B cell (primary cell): Measurements from ENCODE around the gene GRAMD2B. TPM values are rescaled to one million over a fixed set of nuclear protein-coding genes. Genes with fewer than 3 reads are reported as not detected.

ENCODE experiments used
- ATAC-seq: fragments of 200-7000 bp; cut with Tn5 transposase; one replicate; pipeline ENCODE4 v1.10.0; 2021; ENCODE audit warnings: low read depth, mild to moderate bottlenecking, moderate number of reproducible peaks, moderate library complexity
- CTCF ChIA-PET: fragments of 350-600 bp; sonication (Branson Sonifier 250); formaldehyde crosslinking; loops from one replicate; lab custom pipeline; 2021; ENCODE audit warnings: antibody characterized with exemption, inconsistent platforms; lab: Charles Lee
- POLR2A ChIA-PET: fragments of 350-600 bp; sonication (Branson Sonifier 250); formaldehyde crosslinking; loops from one replicate; lab custom pipeline; 2021; ENCODE audit warnings: antibody characterized with exemption; lab: Charles Lee
- DNase-seq: peaks from one replicate; pipeline ENCODE4 v3.0.0; 2013
- H2AFZ ChIP-seq: 2 replicates; pipeline ENCODE4 v1.6.1; 2012; ENCODE audit warnings: mild to moderate bottlenecking, low read depth, low read length; ENCODE audit not compliant: insufficient read depth, poor library complexity, severe bottlenecking
- H3K27ac ChIP-seq, 2 donors: 1 replicate in 1 of 2; 2 replicates in 1 of 2; pipeline ENCODE4 v1.5.1; 2012 to 2013; ENCODE audit warnings: low read length in 2 of 2, mild to moderate bottlenecking in 2 of 2, moderate library complexity in 1 of 2
- H3K27me3 ChIP-seq, 4 experiments: fragments of 200-600 bp in 1 of 4; sonication (generic) in 1 of 4; replicated peaks in 1 of 4; 1 replicate in 2 of 4; 2 replicates in 2 of 4; pipeline versions ENCODE4 v1.6.1 to v1.7.0; 2013 to 2016; ENCODE audit warnings: low read length in 3 of 4, mild to moderate bottlenecking in 2 of 4, mixed read lengths in 1 of 4, moderate library complexity in 1 of 4; ENCODE audit not compliant: insufficient read depth in 4 of 4, control insufficient read depth in 3 of 4; ENCODE audit errors: control extremely low read depth in 1 of 4
- H3K36me3 ChIP-seq, 2 experiments: replicated peaks in 1 of 2; 1 replicate in 1 of 2; 2 replicates in 1 of 2; pipeline versions ENCODE4 v1.6.1 to v1.7.1; 2013; ENCODE audit warnings: low read length in 1 of 2; ENCODE audit not compliant: insufficient read depth in 2 of 2, control insufficient read depth in 1 of 2; ENCODE audit errors: control extremely low read depth in 1 of 2, extremely low read depth in 1 of 2
- H3K4me1 ChIP-seq, 2 donors: fragments of 200-600 bp in 1 of 2; sonication (generic) in 1 of 2; 1 replicate in 1 of 2; 2 replicates in 1 of 2; pipeline versions ENCODE4 v1.5.1 to v1.6.1; 2013 to 2017; ENCODE audit warnings: low read length in 2 of 2; ENCODE audit not compliant: control insufficient read depth in 2 of 2, insufficient read depth in 2 of 2
- H3K4me2 ChIP-seq: replicated peaks from 2 replicates; pipeline ENCODE3; 2012; ENCODE audit warnings: mild to moderate bottlenecking, low read depth, low read length; ENCODE audit not compliant: poor library complexity, severe bottlenecking
- H3K4me3 ChIP-seq, 5 experiments: fragments of 200-600 bp in 1 of 5; sonication (generic) in 1 of 5; 1 replicate in 3 of 5; 2 replicates in 2 of 5; pipeline versions ENCODE4 v1.5.1 to v1.7.0; 2011 to 2016; ENCODE audit warnings: low read length in 4 of 5, mild to moderate bottlenecking in 4 of 5, low read depth in 2 of 5, control low read depth in 1 of 5, moderate library complexity in 1 of 5; ENCODE audit not compliant: insufficient read depth in 1 of 5; ENCODE audit errors: control extremely low read depth in 1 of 5, extremely low read depth in 1 of 5
- H3K79me2 ChIP-seq: fragments of 200-600 bp; sonication (generic); one replicate; pipeline ENCODE4 v1.6.0; 2016; ENCODE audit warnings: low read length; ENCODE audit not compliant: control insufficient read depth, insufficient read depth
- H3K9ac ChIP-seq: fragments of 200-600 bp; sonication (generic); 2 replicates; pipeline ENCODE4 v1.6.1; 2017; ENCODE audit warnings: mild to moderate bottlenecking, low read length, moderate library complexity
- H3K9me3 ChIP-seq, 3 donors: one replicate each; pipeline versions ENCODE4 v1.6.1 to v1.7.1; 2013; ENCODE audit warnings: low read length in 2 of 3; ENCODE audit not compliant: control insufficient read depth in 2 of 3, insufficient read depth in 1 of 3; ENCODE audit errors: control extremely low read depth in 1 of 3
- H4K20me1 ChIP-seq: 2 replicates; pipeline ENCODE4 v1.6.0; 2012; ENCODE audit warnings: mild to moderate bottlenecking, low read length; ENCODE audit not compliant: insufficient read depth, control insufficient read depth, poor library complexity, severe bottlenecking
- H3K27ac Mint-ChIP-seq: one replicate; pipeline ENCODE4 v1.8.0; 2021; ENCODE audit warnings: mixed read lengths
- H3K27me3 Mint-ChIP-seq: one replicate; pipeline ENCODE4 v1.8.0; 2021; ENCODE audit warnings: mixed read lengths
- H3K4me1 Mint-ChIP-seq: one replicate; pipeline ENCODE4 v1.8.0; 2021; ENCODE audit warnings: mixed read lengths
- H3K4me3 Mint-ChIP-seq: one replicate; pipeline ENCODE4 v1.8.0; 2021; ENCODE audit warnings: mixed read lengths
- H3K9me3 Mint-ChIP-seq: one replicate; pipeline ENCODE4 v1.8.0; 2022; ENCODE audit warnings: mixed read lengths; ENCODE audit not compliant: insufficient read depth
- EZH2 ChIP-seq: IDR thresholded peaks from 2 replicates; pipeline ENCODE4 v1.6.1; 2012; ENCODE audit warnings: borderline replicate concordance, low read depth, mild to moderate bottlenecking, moderate library complexity, low read length; ENCODE audit not compliant: insufficient read depth, poor library complexity, severe bottlenecking
- WGBS: methylation state at CpG from one replicate; pipeline ENCODE4 v1.1.5; 2013; ENCODE audit warnings: missing lambda C conversion rate; ENCODE audit not compliant: insufficient coverage; 5-methylcytosine and 5-hydroxymethylcytosine counted together
- intact Hi-C: fragments of 100-400 bp; cut with micrococcal nuclease; formaldehyde crosslinking; loops from one replicate; pipeline ENCODE4 v1.10.0; 2022
- polyA plus RNA-seq: library from polyadenylated mRNA; depleted of rRNA; stranded (reverse); fragments of >200 nt; gene quantifications from 2 replicates; pipeline ENCODE4 v1.2.3, GENCODE V29; 2012
- total RNA-seq, 2 donors: library from RNA; stranded (reverse); fragments of 120-200 nt in 1 of 2; gene quantifications; 1 replicate in 1 of 2; 2 replicates in 1 of 2; pipeline versions ENCODE4 v1.2.3 to v1.2.4, GENCODE V29; 2013 to 2022
- TF ChIP-seq, protein P1 (sequence below): fragments of 200-600 bp; IDR thresholded peaks from one replicate; pipeline ENCODE4 v1.8.0; 2022; ENCODE audit warnings: antibody characterized with exemption, mild to moderate bottlenecking

GRAMD2B gene
- total and polyA plus RNA-seq, 2 donors (not counting 1 experiment from before 2014, with no cell fraction given) = 0.86 to 3.6 TPM

DNA sequence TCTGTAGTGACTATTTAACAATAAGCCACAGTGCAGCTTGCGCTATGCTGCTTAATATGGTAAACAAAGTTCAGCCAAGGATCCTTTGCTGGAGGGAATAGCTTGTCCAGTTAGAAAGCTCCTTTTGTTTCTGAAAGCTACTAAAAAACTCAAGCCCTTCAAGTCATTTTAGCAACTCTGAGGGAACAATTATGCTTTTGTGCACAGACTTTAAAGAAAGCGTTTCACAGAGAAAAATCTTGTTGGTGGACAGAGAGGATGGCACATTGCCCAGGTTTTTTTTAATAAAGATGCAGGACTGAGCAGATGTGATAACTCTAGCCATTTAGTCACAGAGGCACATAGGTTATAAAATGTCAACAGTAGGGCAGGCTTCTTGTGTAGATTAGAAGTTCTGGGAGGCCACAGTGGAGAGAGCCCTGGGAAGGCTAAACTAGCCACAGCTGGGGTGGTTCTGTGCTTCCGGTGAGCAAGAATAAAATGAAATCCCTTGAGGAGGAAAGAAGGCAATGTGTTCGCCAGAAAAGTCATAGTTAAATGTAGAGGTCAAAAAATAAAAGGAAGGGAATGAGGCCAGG lies 108.4 kb downstream of the GRAMD2B start:
- DNase-seq (no peak), ATAC-seq (no peak)
- Histone ChIP-seq H3K27ac (no peak overlapping the region), H3K9me3 (no peaks in the 10 kb centered on the region), H3K9ac (no peak overlapping the region), H3K4me2 (no peak overlapping the region), H4K20me1 (no peaks in the 10 kb centered on the region), H3K36me3 (no peaks in the 10 kb centered on the region), H2AFZ (no peak overlapping the region), H3K27me3 (peaks cover 0 to 7% (median 0%) of the 10 kb centered on the region in 4 experiments), H3K4me3 (no peak overlapping the region), H3K4me1 (no peaks in the 10 kb centered on the region), H3K79me2 (no peaks in the 10 kb centered on the region)
- ChIA-PET POLR2A (interaction anchor here (0.5 kb wide), 1 partner anchor 11 kb away, joined by 3 read pairs; no protein-coding TSS in a partner anchor), CTCF (interaction anchor here (0.6 to 5.4 kb wide), 4 partner anchors 10 to 195 kb away, joined by 4 to 28 read pairs (median 4); no protein-coding TSS in a partner anchor)
- no peak overlapping the region for H3K27ac Mint-ChIP-seq
- H3K4me3 Mint-ChIP-seq = no peak overlapping the region
- no peaks in the 10 kb centered on the region for H3K9me3 Mint-ChIP-seq
- no peaks in the 10 kb centered on the region for H3K4me1 Mint-ChIP-seq
- peaks cover 6% of the 10 kb centered on the region for H3K27me3 Mint-ChIP-seq
- TF ChIP-seq EZH2 = no peak
- TF ChIP-seq, protein P1, sequence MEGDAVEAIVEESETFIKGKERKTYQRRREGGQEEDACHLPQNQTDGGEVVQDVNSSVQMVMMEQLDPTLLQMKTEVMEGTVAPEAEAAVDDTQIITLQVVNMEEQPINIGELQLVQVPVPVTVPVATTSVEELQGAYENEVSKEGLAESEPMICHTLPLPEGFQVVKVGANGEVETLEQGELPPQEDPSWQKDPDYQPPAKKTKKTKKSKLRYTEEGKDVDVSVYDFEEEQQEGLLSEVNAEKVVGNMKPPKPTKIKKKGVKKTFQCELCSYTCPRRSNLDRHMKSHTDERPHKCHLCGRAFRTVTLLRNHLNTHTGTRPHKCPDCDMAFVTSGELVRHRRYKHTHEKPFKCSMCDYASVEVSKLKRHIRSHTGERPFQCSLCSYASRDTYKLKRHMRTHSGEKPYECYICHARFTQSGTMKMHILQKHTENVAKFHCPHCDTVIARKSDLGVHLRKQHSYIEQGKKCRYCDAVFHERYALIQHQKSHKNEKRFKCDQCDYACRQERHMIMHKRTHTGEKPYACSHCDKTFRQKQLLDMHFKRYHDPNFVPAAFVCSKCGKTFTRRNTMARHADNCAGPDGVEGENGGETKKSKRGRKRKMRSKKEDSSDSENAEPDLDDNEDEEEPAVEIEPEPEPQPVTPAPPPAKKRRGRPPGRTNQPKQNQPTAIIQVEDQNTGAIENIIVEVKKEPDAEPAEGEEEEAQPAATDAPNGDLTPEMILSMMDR = no peak
- WGBS = 100% methylated on average over 1 of the region's 4 CpGs
- intact Hi-C loops = no loop called here

DNA sequence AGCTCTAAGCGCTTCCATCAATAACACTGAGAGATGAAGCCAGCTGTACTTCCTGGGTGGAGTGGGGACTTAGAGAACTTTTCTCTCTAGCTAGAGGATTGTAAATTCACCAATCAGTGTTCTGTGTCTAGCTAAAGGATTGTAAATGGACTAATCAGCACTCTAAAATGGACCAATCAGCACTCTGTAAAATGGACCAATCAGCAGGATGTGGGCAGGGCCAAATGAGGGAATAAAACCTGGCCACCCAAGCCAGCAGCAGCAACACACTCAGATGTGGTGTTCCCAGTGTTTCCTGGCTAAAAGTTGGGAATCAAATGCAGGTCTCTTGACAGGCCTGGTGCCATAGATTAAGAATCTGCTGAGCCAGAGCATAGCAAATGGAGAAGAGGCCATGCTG lies 111.3 kb downstream of the GRAMD2B start:
- Mint-ChIP-seq H3K27me3 (no peaks in the 10 kb centered on the region), H3K27ac (no peak overlapping the region), H3K4me3 (no peak overlapping the region), H3K4me1 (no peaks in the 10 kb centered on the region), H3K9me3 (no peaks in the 10 kb centered on the region)
- Histone ChIP-seq H4K20me1 (no peaks in the 10 kb centered on the region), H3K9ac (no peak overlapping the region), H3K79me2 (no peaks in the 10 kb centered on the region), H3K36me3 (no peaks in the 10 kb centered on the region), H3K9me3 (peaks cover 0 to 3% (median 0%) of the 10 kb centered on the region in 3 donors), H3K4me3 (no peak overlapping the region), H3K4me2 (no peak overlapping the region), H2AFZ (no peak overlapping the region), H3K27me3 (no peaks in the 10 kb centered on the region), H3K4me1 (no peaks in the 10 kb centered on the region), H3K27ac (no peak overlapping the region)
- WGBS = no CpG with 5 or more reads among the region's 1 CpG
- POLR2A ChIA-PET = no interaction called here
- intact Hi-C loops = no loop called here
- TF ChIP-seq, protein P1 = no peak
- TF ChIP-seq EZH2 = no peak
- CTCF ChIA-PET = interaction anchor here (1.0 to 5.4 kb wide), 3 partner anchors 12 to 196 kb away, joined by 3 to 28 read pairs (median 4); no protein-coding TSS in a partner anchor
- DNase-seq = no peak
- no peak for ATAC-seq
